ENCODE data around the gene KCNQ4.

KCNQ4 gene

GRCh38 chr1:40780678-40781607, 2.6 kb upstream of the KCNQ4 start:
- DNase-seq, result no peak

GRCh38 chr1:40781608-40781971, 2.0 kb upstream of the KCNQ4 start:
- DNase-seq, result no peak

- no peak for DNase-seq
These were observed 1.1 kb upstream of the KCNQ4 start for GRCh38 chr1:40782371-40782956.

- DNase-seq, result no peak
These were observed 669 bp downstream of the KCNQ4 start for GRCh38 chr1:40784141-40784770.

- no peak for DNase-seq
These were observed 1.2 kb downstream of the KCNQ4 start for GRCh38 chr1:40784771-40785151.

GRCh38 chr1:40785446-40785845, 1.9 kb downstream of the KCNQ4 start:
- no peak for DNase-seq

- DNase-seq, result no peak
These were observed 2.8 kb downstream of the KCNQ4 start for GRCh38 chr1:40786171-40786994.

- DNase-seq, result no peak
These were observed 3.6 kb downstream of the KCNQ4 start for GRCh38 chr1:40786995-40787705.

- DNase-seq, result no peak
These were observed 4.4 kb downstream of the KCNQ4 start for GRCh38 chr1:40787737-40788560.

- no peak for DNase-seq
These were observed 5.2 kb downstream of the KCNQ4 start for GRCh38 chr1:40788561-40789341.

GRCh38 chr1:40789342-40789598, 5.7 kb downstream of the KCNQ4 start:
- no peak for DNase-seq

- no peak for DNase-seq
These were observed 6.3 kb downstream of the KCNQ4 start for GRCh38 chr1:40789661-40790430.

- DNase-seq, result no peak
These were observed 8.4 kb downstream of the KCNQ4 start for GRCh38 chr1:40792036-40792435.

GRCh38 chr1:40793617-40794016, 10.0 kb downstream of the KCNQ4 start:
- DNase-seq, result no peak

GRCh38 chr1:40794048-40794447, 10.5 kb downstream of the KCNQ4 start:
- DNase-seq, result no peak

- DNase-seq, result no peak
These were observed 11.6 kb downstream of the KCNQ4 start for GRCh38 chr1:40794974-40795715.

- DNase-seq, result no peak
These were observed 12.4 kb downstream of the KCNQ4 start for GRCh38 chr1:40795811-40796586.

GRCh38 chr1:40796939-40797667, 13.5 kb downstream of the KCNQ4 start:
- DNase-seq, result no peak

Data from activated naive CD4-positive, alpha-beta T cell treated with Interleukin-2 at 50 U/mL for 16 hours (primary cell).